ENCODE results near the gene NIN. TPM values are rescaled to one million over a fixed set of nuclear protein-coding genes. Genes with fewer than 3 reads are reported as not detected.
"Not testable (repeated sequence)": the region's sequence is repeated elsewhere in the genome, so short reads cannot be mapped to it uniquely, and the experiment has no call there.

NIN gene
- total and polyA plus RNA-seq, 4 donors: 1.7 to 11.1 (median 4.0) TPM

- DNase-seq (ENCODE audit: low spot score): no peak
- Histone ChIP-seq H3K4me1 (ENCODE audit: control insufficient read depth in 4 of 4, insufficient read depth in 4 of 4, low read length in 3 of 4) (peaks cover 0 to 21% (median 8%) of the 10 kb centered on the region in 4 donors), H3K9ac (ENCODE audit: low read depth in 1 of 2, low read length in 2 of 2) (no peak overlapping the region), H3K27ac (ENCODE audit: low read depth in 1 of 2, low read length in 2 of 2) (no peak overlapping the region), H3K4me3 (ENCODE audit: low read depth in 1 of 3, low read length in 3 of 3) (no peak overlapping the region), H3K27me3 (ENCODE audit: control insufficient read depth in 4 of 4, insufficient read depth in 4 of 4, low read length in 3 of 4) (no peaks in the 10 kb centered on the region), H3K9me3 (ENCODE audit: control insufficient read depth in 4 of 4, low read length in 3 of 4) (no peaks in the 10 kb centered on the region), H3K36me3 (ENCODE audit: control insufficient read depth in 4 of 4, insufficient read depth in 3 of 4, low read depth in 1 of 4, low read length in 3 of 4) (peaks cover 0 to 2% (median 0%) of the 10 kb centered on the region in 4 donors)
- TF ChIP-seq FOXA1 (IDR thresholded peaks at IDR 0.05): no peak
- no peak for TF ChIP-seq ATF3 (IDR thresholded peaks at IDR 0.05)
- TF ChIP-seq SP1 (IDR thresholded peaks at IDR 0.05): no peak
- no peak for TF ChIP-seq RXRA (IDR thresholded peaks at IDR 0.05)
- no peak for TF ChIP-seq NR2F2 (IDR thresholded peaks at IDR 0.05)
- no peak for TF ChIP-seq YY1 (IDR thresholded peaks at IDR 0.05)
- TF ChIP-seq CTCF (IDR thresholded peaks at IDR 0.05; ENCODE audit: low read depth, low read length, missing input control): no peak
- no peak for TF ChIP-seq TAF1 (conservative IDR thresholded peaks at IDR 0.05)
- no peak for TF ChIP-seq REST (IDR thresholded peaks at IDR 0.05)
- 90% methylated on average over 3 of the region's 3 CpGs for WGBS
Measured at GRCh38 chr14:50820786-50821509, 10.0 kb downstream of the NIN start.

GRCh38 chr14:50819303-50819702 is 11.7 kb downstream of the NIN start:
- DNase-seq (ENCODE audit: low spot score); H3K4me3 ChIP-seq (ENCODE audit: low read depth in 1 of 3, low read length in 3 of 3); H3K27ac ChIP-seq (ENCODE audit: low read depth in 1 of 2, low read length in 2 of 2); H3K27me3 ChIP-seq (ENCODE audit: control insufficient read depth in 4 of 4, insufficient read depth in 4 of 4, low read length in 3 of 4); H3K9ac ChIP-seq (ENCODE audit: low read depth in 1 of 2, low read length in 2 of 2); H3K9me3 ChIP-seq (ENCODE audit: control insufficient read depth in 4 of 4, low read length in 3 of 4); H3K36me3 ChIP-seq (ENCODE audit: control insufficient read depth in 4 of 4, insufficient read depth in 3 of 4, low read depth in 1 of 4, low read length in 3 of 4): not testable (repeated sequence)
- 93% methylated on average over 6 of the region's 6 CpGs for WGBS
- peaks cover 0 to 21% (median 8%) of the 10 kb centered on the region in 4 donors for H3K4me1 ChIP-seq (ENCODE audit: control insufficient read depth in 4 of 4, insufficient read depth in 4 of 4, low read length in 3 of 4)

- Histone ChIP-seq H3K4me1 (ENCODE audit: control insufficient read depth in 4 of 4, insufficient read depth in 4 of 4, low read length in 3 of 4) (no peaks in the 10 kb centered on the region), H3K27me3 (ENCODE audit: control insufficient read depth in 4 of 4, insufficient read depth in 4 of 4, low read length in 3 of 4) (no peaks in the 10 kb centered on the region), H3K9me3 (ENCODE audit: control insufficient read depth in 4 of 4, low read length in 3 of 4) (no peaks in the 10 kb centered on the region), H3K36me3 (ENCODE audit: control insufficient read depth in 4 of 4, insufficient read depth in 3 of 4, low read depth in 1 of 4, low read length in 3 of 4) (peaks cover 0 to 2% (median 0%) of the 10 kb centered on the region in 4 donors), H3K27ac (ENCODE audit: low read depth in 1 of 2, low read length in 2 of 2) (no peak overlapping the region), H3K9ac (ENCODE audit: low read depth in 1 of 2, low read length in 2 of 2) (no peak overlapping the region), H3K4me3 (ENCODE audit: low read depth in 1 of 3, low read length in 3 of 3) (no peak overlapping the region)
- 64% methylated on average over 6 of the region's 6 CpGs for WGBS
- DNase-seq (ENCODE audit: low spot score): no peak
- TF ChIP-seq GABPA (IDR thresholded peaks at IDR 0.05 in 1 of 2, conservative IDR thresholded peaks at IDR 0.05 in 1 of 2) (no peak), JUND (IDR thresholded peaks at IDR 0.05) (peak in 1 of 2 donors; percentile 22)
Measured at GRCh38 chr14:50816395-50817047, 14.4 kb downstream of the NIN start.

- not testable (repeated sequence) for H3K9ac ChIP-seq (ENCODE audit: low read depth in 1 of 2, low read length in 2 of 2)
Measured at GRCh38 chr14:50815526-50815925, 15.4 kb downstream of the NIN start.

GRCh38 chr14:50815058-50815457 is 15.9 kb downstream of the NIN start:
- WGBS: 94% methylated on average over 1 of the region's 1 CpG
- not testable (repeated sequence) for H3K36me3 ChIP-seq (ENCODE audit: control insufficient read depth in 4 of 4, insufficient read depth in 3 of 4, low read depth in 1 of 4, low read length in 3 of 4); H3K27ac ChIP-seq (ENCODE audit: low read depth in 1 of 2, low read length in 2 of 2); H3K4me3 ChIP-seq (ENCODE audit: low read depth in 1 of 3, low read length in 3 of 3); H3K27me3 ChIP-seq (ENCODE audit: control insufficient read depth in 4 of 4, insufficient read depth in 4 of 4, low read length in 3 of 4); H3K9me3 ChIP-seq (ENCODE audit: control insufficient read depth in 4 of 4, low read length in 3 of 4); H3K4me1 ChIP-seq (ENCODE audit: control insufficient read depth in 4 of 4, insufficient read depth in 4 of 4, low read length in 3 of 4); H3K9ac ChIP-seq (ENCODE audit: low read depth in 1 of 2, low read length in 2 of 2); DNase-seq (ENCODE audit: low spot score)

More at GRCh38 chr14:50815526-50815925, 15.4 kb downstream of the NIN start:
- WGBS: 97% methylated on average over 5 of the region's 5 CpGs
- H3K9me3 ChIP-seq (ENCODE audit: control insufficient read depth in 4 of 4, low read length in 3 of 4); H3K4me3 ChIP-seq (ENCODE audit: low read depth in 1 of 3, low read length in 3 of 3); H3K4me1 ChIP-seq (ENCODE audit: control insufficient read depth in 4 of 4, insufficient read depth in 4 of 4, low read length in 3 of 4); H3K36me3 ChIP-seq (ENCODE audit: control insufficient read depth in 4 of 4, insufficient read depth in 3 of 4, low read depth in 1 of 4, low read length in 3 of 4); DNase-seq (ENCODE audit: low spot score); H3K27me3 ChIP-seq (ENCODE audit: control insufficient read depth in 4 of 4, insufficient read depth in 4 of 4, low read length in 3 of 4); H3K27ac ChIP-seq (ENCODE audit: low read depth in 1 of 2, low read length in 2 of 2): not testable (repeated sequence)

All from liver (tissue), 9 donors.